ENCODE measurements around the gene CRKL. TPM values are rescaled to one million over a fixed set of nuclear protein-coding genes. Genes with fewer than 3 reads are reported as not detected.

CRKL gene
- total RNA-seq, 1 donor from 2014 or later: 86.3 TPM

DNA sequence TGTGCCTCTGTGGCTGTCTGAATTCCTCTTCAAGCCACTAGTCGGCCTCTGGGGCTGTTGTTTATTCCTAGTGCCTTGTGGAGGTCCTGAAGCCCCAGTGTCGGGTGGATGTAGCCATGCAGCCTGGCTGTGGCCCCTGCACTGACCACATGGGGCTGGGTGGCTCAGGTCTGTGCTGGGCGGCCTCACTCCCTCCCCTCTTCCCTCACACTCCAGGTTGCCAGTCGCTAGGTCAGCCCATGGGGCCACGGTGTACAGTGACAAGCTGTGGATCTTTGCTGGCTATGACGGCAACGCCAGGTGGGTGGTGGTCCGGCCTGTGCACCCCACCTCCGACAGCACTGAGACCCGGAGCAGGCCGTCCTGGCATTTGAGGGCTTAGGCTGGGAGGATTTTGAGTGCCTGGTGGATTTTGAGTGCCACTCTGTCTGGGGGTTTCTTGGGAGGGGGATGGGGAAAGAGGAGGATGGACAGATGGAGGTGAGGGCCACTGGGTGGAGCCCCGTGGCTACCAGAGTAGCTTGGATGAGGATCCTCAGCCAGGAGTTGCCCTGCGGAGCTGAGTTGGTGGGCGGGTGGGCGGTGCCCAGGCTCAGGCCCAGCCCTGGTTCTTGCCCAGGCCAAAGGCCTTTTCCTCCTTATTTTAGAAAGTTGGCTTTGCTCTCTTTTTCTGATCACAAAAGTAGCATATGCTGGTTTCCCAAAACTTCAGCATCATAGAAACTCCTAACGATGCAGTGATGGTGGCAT lies 71.5 kb downstream of the CRKL start:
- no peaks in the 10 kb centered on the region for H3K4me1 Mint-ChIP-seq (ENCODE audit: low read depth)
- H3K4me3 Mint-ChIP-seq (ENCODE audit: low read depth): no peak overlapping the region
- H3K9me3 Mint-ChIP-seq (ENCODE audit: low read depth): no peaks in the 10 kb centered on the region
- H3K36me3 Mint-ChIP-seq (ENCODE audit: insufficient read depth): peaks cover 4% of the 10 kb centered on the region
- TF ChIP-seq CTCF (IDR thresholded peaks at IDR 0.05; ENCODE audit: unreplicated experiment): no peak
- no peaks in the 10 kb centered on the region for H3K27me3 Mint-ChIP-seq
- no peak for DNase-seq (ENCODE audit: low spot score, unreplicated experiment)
- H3K27ac Mint-ChIP-seq: no peak overlapping the region

DNA sequence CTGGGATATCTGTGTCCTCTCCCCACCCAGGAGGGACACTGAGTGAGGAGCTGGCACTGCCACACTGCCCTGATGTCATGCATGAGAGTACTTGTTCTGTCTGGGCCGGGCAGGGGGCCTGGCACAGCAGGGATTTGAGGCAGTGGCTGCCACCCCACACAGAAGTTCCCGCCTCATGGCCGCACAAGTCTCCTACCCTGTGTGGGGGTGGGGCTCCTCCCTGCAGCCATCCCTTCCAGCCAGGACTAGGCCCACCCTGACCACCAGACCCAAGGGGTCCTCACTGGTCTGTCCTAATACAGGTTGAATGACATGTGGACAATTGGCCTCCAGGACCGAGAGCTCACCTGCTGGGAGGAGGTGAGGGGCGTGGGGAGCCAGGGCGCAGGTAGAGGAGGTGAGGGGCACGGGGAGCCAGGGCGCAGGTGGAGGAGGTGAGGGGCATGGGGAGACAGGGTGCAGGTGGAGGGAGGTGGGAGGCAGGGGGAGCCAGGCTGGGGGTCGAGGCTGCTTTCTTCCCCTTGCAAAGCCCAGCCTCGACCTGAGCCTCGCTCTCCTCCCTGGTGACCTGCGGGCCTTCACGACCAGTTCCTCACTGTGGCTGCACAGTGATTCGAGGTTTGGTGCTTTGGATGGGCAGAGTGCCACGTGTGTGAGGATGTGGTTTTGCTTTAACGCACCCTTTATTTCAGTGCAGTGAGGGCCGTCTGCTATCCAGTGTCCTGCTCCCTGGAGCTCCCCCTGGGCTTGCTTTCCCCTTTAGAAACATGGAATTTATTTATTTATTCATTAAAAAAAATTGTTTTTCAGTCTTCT lies 72.3 kb downstream of the CRKL start:
- no peak for TF ChIP-seq CTCF (IDR thresholded peaks at IDR 0.05; ENCODE audit: unreplicated experiment)
- Mint-ChIP-seq H3K36me3 (ENCODE audit: insufficient read depth) (peaks cover 4% of the 10 kb centered on the region), H3K27me3 (no peaks in the 10 kb centered on the region), H3K27ac (no peak overlapping the region), H3K4me3 (ENCODE audit: low read depth) (no peak overlapping the region), H3K4me1 (ENCODE audit: low read depth) (no peaks in the 10 kb centered on the region), H3K9me3 (ENCODE audit: low read depth) (no peaks in the 10 kb centered on the region)
- DNase-seq (ENCODE audit: low spot score, unreplicated experiment): no peak

- Mint-ChIP-seq H3K27me3 (no peaks in the 10 kb centered on the region), H3K36me3 (ENCODE audit: insufficient read depth) (peaks cover 4% of the 10 kb centered on the region), H3K9me3 (ENCODE audit: low read depth) (no peaks in the 10 kb centered on the region), H3K4me3 (ENCODE audit: low read depth) (no peak overlapping the region), H3K4me1 (ENCODE audit: low read depth) (no peaks in the 10 kb centered on the region), H3K27ac (no peak overlapping the region)
- DNase-seq (ENCODE audit: low spot score, unreplicated experiment): no peak
- no peak for TF ChIP-seq CTCF (IDR thresholded peaks at IDR 0.05; ENCODE audit: unreplicated experiment)
These were observed 73.3 kb downstream of the CRKL start for GRCh38 chr22:20990184-20991180.

GRCh38 chr22:20991252-20992055 lies 74.2 kb downstream of the CRKL start:
- DNase-seq (ENCODE audit: low spot score, unreplicated experiment): no peak

More at GRCh38 chr22:20991252-20992055, 74.2 kb downstream of the CRKL start:
- Mint-ChIP-seq H3K4me3 (ENCODE audit: low read depth) (no peak overlapping the region), H3K4me1 (ENCODE audit: low read depth) (no peaks in the 10 kb centered on the region), H3K9me3 (ENCODE audit: low read depth) (no peaks in the 10 kb centered on the region), H3K27ac (no peak overlapping the region), H3K36me3 (ENCODE audit: insufficient read depth) (peaks cover 2% of the 10 kb centered on the region), H3K27me3 (no peaks in the 10 kb centered on the region)
- no peak for TF ChIP-seq CTCF (IDR thresholded peaks at IDR 0.05; ENCODE audit: unreplicated experiment)

Data from progenitor cell of endocrine pancreas (in vitro differentiated cells).